GM12865 (cell line): ENCODE measurements around the gene AHSP.
"Not testable (repeated sequence)": the region's sequence is repeated elsewhere in the genome, so short reads cannot be mapped to it uniquely, and the experiment has no call there.

Source experiments
- DNase-seq: peaks from one replicate; pipeline ENCODE4 v3.0.0; 2010; ENCODE audit warnings: low read depth
- H3K4me3 ChIP-seq: 2 replicates; pipeline ENCODE4 v1.5.1; 2011; ENCODE audit warnings: mild to moderate bottlenecking, low read depth, low read length, control low read depth
- CTCF ChIP-seq: IDR thresholded peaks from 2 replicates; pipeline ENCODE4 v1.5.1; 2011; ENCODE audit warnings: low read length, control low read depth, low read depth, inconsistent platforms; ENCODE audit not compliant: insufficient read depth; ENCODE audit errors: missing control alignments

Gene AHSP

GRCh38 chr16:31572821-31573220 lies 45.1 kb downstream of the AHSP start:
- TF ChIP-seq CTCF, result no peak
- no peak overlapping the region for H3K4me3 ChIP-seq
- DNase-seq, result no peak

- not testable (repeated sequence) for H3K4me3 ChIP-seq
These were observed 46.5 kb downstream of the AHSP start for GRCh38 chr16:31574159-31574558.

GRCh38 chr16:31577411-31577810 lies 49.7 kb downstream of the AHSP start:
- DNase-seq, result no peak
- H3K4me3 ChIP-seq, result no peak overlapping the region
- no peak for TF ChIP-seq CTCF

More at GRCh38 chr16:31574159-31574558, 46.5 kb downstream of the AHSP start:
- not testable (repeated sequence) for DNase-seq
